SK-N-SH (cell line): ENCODE data around the gene ADM. TPM values are rescaled to one million over a fixed set of nuclear protein-coding genes. Genes with fewer than 3 reads are reported as not detected.
A peak's percentile ranks its signal among the peaks of the same experiment; 100 is the strongest.

Experiments used
- CTCF ChIA-PET: fragments of 300-600, 350-600 bp; formaldehyde crosslinking; extraction: SDS; loops from one replicate; lab custom pipeline; 2021; lab: Yijun Ruan, JAX
- POLR2A ChIA-PET: fragments of 350-600 bp; sonication (Branson Sonifier 250); formaldehyde crosslinking; extraction: SDS; loops from one replicate; lab custom pipeline; 2020; ENCODE audit warnings: antibody characterized with exemption, inconsistent platforms; lab: Yijun Ruan, JAX
- DNase-seq: peaks from one replicate; pipeline ENCODE4 v3.0.0; 2012
- H2AFZ ChIP-seq: fragments of 200-600 bp; sonication (generic); 2 replicates; pipeline ENCODE4 v1.8.1; 2016; ENCODE audit warnings: antibody characterized with exemption, mild to moderate bottlenecking, low read depth
- H3F3A ChIP-seq: fragments of 200-600 bp; sonication (generic); replicated peaks from 2 replicates; pipeline ENCODE3; 2016; ENCODE audit warnings: antibody characterized with exemption, mild to moderate bottlenecking; ENCODE audit not compliant: insufficient read depth
- H3K27ac ChIP-seq, 2 experiments: fragments of 200-500 bp in 1 of 2; fragments of 200-600 bp in 1 of 2; sonication (Bioruptor generic) in 1 of 2; sonication (generic), shearing (Covaris generic) in 1 of 2; 2 replicates each; pipeline versions ENCODE4 v1.5.1 to v1.6.1; 2014 to 2016; ENCODE audit warnings: low read depth in 2 of 2, inconsistent platforms in 1 of 2, low read length in 1 of 2, mild to moderate bottlenecking in 1 of 2, mixed read lengths in 1 of 2
- H3K27me3 ChIP-seq: fragments of 200-600 bp; sonication (generic), shearing (Covaris generic); 2 replicates; pipeline ENCODE4 v1.6.1; 2016; ENCODE audit warnings: mixed run types; ENCODE audit not compliant: insufficient read depth
- H3K36me3 ChIP-seq, 2 experiments: fragments of 200-500 bp in 1 of 2; fragments of 200-600 bp in 1 of 2; sonication (Bioruptor generic) in 1 of 2; sonication (generic) in 1 of 2; replicated peaks in 1 of 2; 2 replicates each; pipeline versions ENCODE3 to v1.5.1; 2014 to 2016; ENCODE audit warnings: low read length in 1 of 2, mild to moderate bottlenecking in 1 of 2; ENCODE audit not compliant: insufficient read depth in 2 of 2, control insufficient read depth in 1 of 2
- H3K4me1 ChIP-seq, 2 experiments: fragments of 200-500 bp in 1 of 2; fragments of 200-600 bp in 1 of 2; sonication (Bioruptor generic) in 1 of 2; sonication (generic), shearing (Covaris generic) in 1 of 2; 2 replicates each; pipeline versions ENCODE4 v1.5.1 to v1.6.1; 2014 to 2016; ENCODE audit warnings: low read depth in 1 of 2, low read length in 1 of 2, mixed run types in 1 of 2; ENCODE audit not compliant: insufficient read depth in 2 of 2, control insufficient read depth in 1 of 2
- H3K4me2 ChIP-seq: fragments of 200-600 bp; sonication (generic), shearing (Covaris generic); 2 replicates; pipeline ENCODE4 v1.6.1; 2017; ENCODE audit warnings: mixed run types
- H3K4me3 ChIP-seq, 2 experiments: fragments of 200-500 bp in 1 of 2; fragments of 200-600 bp in 1 of 2; sonication (Bioruptor generic) in 1 of 2; sonication (generic), shearing (Covaris generic) in 1 of 2; 2 replicates each; pipeline versions ENCODE4 v1.5.1 to v1.8.1; 2014 to 2016; ENCODE audit warnings: low read depth in 2 of 2, inconsistent platforms in 1 of 2, low read length in 1 of 2, mild to moderate bottlenecking in 1 of 2, mixed read lengths in 1 of 2, moderate library complexity in 1 of 2
- H3K79me2 ChIP-seq: fragments of 200-600 bp; sonication (generic); 2 replicates; pipeline ENCODE4 v1.8.1; 2017; ENCODE audit warnings: mild to moderate bottlenecking; ENCODE audit not compliant: insufficient read depth
- H3K9ac ChIP-seq: fragments of 200-600 bp; sonication (generic); 2 replicates; pipeline ENCODE4 v1.6.1; 2017; ENCODE audit warnings: mixed run types
- H3K9me2 ChIP-seq: fragments of 200-600 bp; sonication (generic); 2 replicates; pipeline ENCODE4 v1.6.1; 2017; ENCODE audit warnings: mixed run types
- H3K9me3 ChIP-seq: fragments of 200-600 bp; sonication (generic); 2 replicates; pipeline ENCODE4 v1.6.1; 2017; ENCODE audit warnings: mixed run types, mild to moderate bottlenecking, moderate library complexity
- H4K20me1 ChIP-seq: fragments of 200-600 bp; sonication (generic); 2 replicates; pipeline ENCODE4 v1.6.1; 2017; ENCODE audit warnings: mild to moderate bottlenecking, mixed run types; ENCODE audit not compliant: insufficient read depth
- CTCF ChIP-seq: fragments of 200-600 bp; sonication (generic); IDR thresholded peaks from 2 replicates; pipeline ENCODE4 v1.6.1; 2017; ENCODE audit warnings: antibody characterized with exemption, mild to moderate bottlenecking, moderate library complexity
- EP300 ChIP-seq, 2 experiments: IDR thresholded peaks; 2 replicates each; pipeline versions ENCODE4 v1.4.0 to v1.6.1; 2012; ENCODE audit warnings: borderline replicate concordance in 1 of 2, low read depth in 1 of 2, low read length in 1 of 2
- EZH2phosphoT487 ChIP-seq: fragments of 200-600 bp; sonication (generic); IDR thresholded peaks from 2 replicates; pipeline ENCODE4 v1.6.1; 2017; ENCODE audit warnings: low read depth, mixed run types, mild to moderate bottlenecking, antibody characterized with exemption, moderate library complexity, borderline replicate concordance
- FOXJ3 ChIP-seq: sonication (generic); formaldehyde crosslinking; IDR thresholded peaks from 2 replicates; pipeline ENCODE4 v1.5.1; 2020; ENCODE audit warnings: mild to moderate bottlenecking, missing genetic modification reagents
- GABPA ChIP-seq: IDR thresholded peaks from 2 replicates; pipeline ENCODE4 v1.4.0; 2012; ENCODE audit warnings: low read depth, mild to moderate bottlenecking
- MEF2A ChIP-seq: IDR thresholded peaks from 2 replicates; pipeline ENCODE4 v1.4.0; 2012; ENCODE audit warnings: low read depth, borderline replicate concordance
- NRF1 ChIP-seq: IDR thresholded peaks from 2 replicates; pipeline ENCODE4 v1.6.1; 2012; ENCODE audit warnings: low read depth, mild to moderate bottlenecking, low read length
- PBX3 ChIP-seq: IDR thresholded peaks from 2 replicates; pipeline ENCODE4; 2012
- POLR2AphosphoS5 ChIP-seq: IDR thresholded peaks from 2 replicates; pipeline ENCODE4 v1.6.1; 2012; ENCODE audit warnings: low read depth, low read length
- RFX5 ChIP-seq: IDR thresholded peaks from 2 replicates; pipeline ENCODE4 v1.6.1; 2012; ENCODE audit warnings: mild to moderate bottlenecking, improper control_type of control experiment, low read length
- TCF12 ChIP-seq: IDR thresholded peaks from 2 replicates; pipeline ENCODE4 v1.4.0; 2012
- YY1 ChIP-seq: IDR thresholded peaks from 2 replicates; pipeline ENCODE4 v1.4.0; 2012; ENCODE audit warnings: low read depth, mild to moderate bottlenecking
- WGBS: methylation state at CpG from one replicate; pipeline ENCODE4 v1.1.6; 2017; ENCODE audit warnings: low lambda C conversion rate; 5-methylcytosine and 5-hydroxymethylcytosine counted together
- polyA plus RNA-seq, 3 experiments: library from polyadenylated mRNA; depleted of rRNA; stranded (reverse); fragments of >200 nt; gene quantifications; 2 replicates each; pipeline ENCODE4 v1.2.3, GENCODE V29; 2012

The ADM gene
- polyA plus RNA-seq, 1 of the 3 experiments (the other 2 are of a cell fraction), result 50.6 TPM

GRCh38 chr11:10351765-10352641 lies 47.1 kb downstream of the ADM start:
- TF ChIP-seq PBX3 (peak; percentile 52; the same call in 1 of the 2 replicates), EP300 (IDR thresholded peaks at IDR 0.05; ENCODE audit: borderline replicate concordance in 1 of 2, low read depth in 1 of 2, low read length in 1 of 2) (0 out of 4 replicates have a peak, but pooled peaks of 1 of the 2 experiments have one; percentile 28), MEF2A (no peak), TCF12 (peak; percentile 80), FOXJ3 (CRISPR knock-in tag) (peak; percentile 19; the same call in 1 of the 2 replicates), POLR2AphosphoS5 (0 out of 2 replicates have a peak, but pooled peaks have one; percentile 19), YY1 (no peak), CTCF (no peak), GABPA (no peak)
- TF ChIP-seq, all 33 proteins: peak for 5
- peak overlapping the region; percentile 41 to 73; a peak in 3 of 4 replicates for H3K27ac ChIP-seq
- H3K4me2 ChIP-seq, result peak overlapping the region; percentile 34
- no peaks in the 10 kb centered on the region for H4K20me1 ChIP-seq
- no peaks in the 10 kb centered on the region for H3K9me2 ChIP-seq
- no peaks in the 10 kb centered on the region for H3K79me2 ChIP-seq
- no peaks in the 10 kb centered on the region for H3K36me3 ChIP-seq
- no peaks in the 10 kb centered on the region for H3K9me3 ChIP-seq
- H2AFZ ChIP-seq, result 0 out of 2 replicates have a peak overlapping the region, but pooled peaks have one; percentile 5
- H3K4me3 ChIP-seq, result no peak overlapping the region
- H3K4me1 ChIP-seq, result peaks cover 13 to 21% of the 10 kb centered on the region in 2 experiments
- peak; percentile 38 for DNase-seq
- CTCF ChIA-PET, result interaction anchor here (1.0 to 2.2 kb wide), 4 partner anchors 13 to 383 kb away, joined by 3 to 6 read pairs (median 4); no protein-coding TSS in a partner anchor
- H3K9ac ChIP-seq, result no peak overlapping the region
- POLR2A ChIA-PET, result interaction anchor here (0.6 kb wide), 1 partner anchor 18 kb away, joined by 3 read pairs; no protein-coding TSS in a partner anchor
- H3F3A ChIP-seq, result no peaks in the 10 kb centered on the region
- WGBS, result 66% methylated on average over 19 of the region's 20 CpGs
- H3K27me3 ChIP-seq, result no peaks in the 10 kb centered on the region

- H2AFZ ChIP-seq, result no peak overlapping the region
- no peaks in the 10 kb centered on the region for H4K20me1 ChIP-seq
- peaks cover 13 to 21% of the 10 kb centered on the region in 2 experiments for H3K4me1 ChIP-seq
- H3K27me3 ChIP-seq, result no peaks in the 10 kb centered on the region
- POLR2A ChIA-PET, result no interaction called here
- H3K9ac ChIP-seq, result no peak overlapping the region
- CTCF ChIA-PET, result interaction anchor here (1.0 to 1.8 kb wide), 3 partner anchors 12 to 53 kb away, joined by 3 to 4 read pairs (median 3); no protein-coding TSS in a partner anchor
- 94% methylated on average over 5 of the region's 5 CpGs for WGBS
- H3K9me2 ChIP-seq, result no peaks in the 10 kb centered on the region
- H3K9me3 ChIP-seq, result no peaks in the 10 kb centered on the region
- H3F3A ChIP-seq, result no peaks in the 10 kb centered on the region
- no peaks in the 10 kb centered on the region for H3K79me2 ChIP-seq
- TF ChIP-seq PBX3, result no peak
- TF ChIP-seq EZH2phosphoT487, result no peak
- no peak for TF ChIP-seq NRF1
- TF ChIP-seq RFX5, result no peak
- no peak overlapping the region for H3K27ac ChIP-seq
- no peak overlapping the region for H3K4me2 ChIP-seq
- DNase-seq, result no peak
- no peaks in the 10 kb centered on the region for H3K36me3 ChIP-seq
- no peak overlapping the region for H3K4me3 ChIP-seq
These were observed 48.2 kb downstream of the ADM start for GRCh38 chr11:10352921-10353550.
